Measurements from ENCODE around the gene AK9.

GRCh38 chr6:109715616-109716015 is 24.6 kb upstream of the AK9 start:
- no peak for TF ChIP-seq CTCF (IDR thresholded peaks at IDR 0.05; ENCODE audit: borderline replicate concordance, extremely low read depth, low read length, poor library complexity, severe bottlenecking)
- TF ChIP-seq EZH2 (IDR thresholded peaks at IDR 0.05; ENCODE audit: borderline replicate concordance, low read depth, low read length, severe bottlenecking): no peak

All from DND-41 (cell line).